KOPT-K1 (cell line): ENCODE results near the gene FGF14.
"Not testable (repeated sequence)": the region's sequence is repeated elsewhere in the genome, so short reads cannot be mapped to it uniquely, and the experiment has no call there.

ENCODE experiments used
- H3K27ac ChIP-seq: fragments of 200-600 bp; sonication (generic); 2 replicates; pipeline ENCODE4 v1.5.1; 2016; ENCODE audit warnings: antibody characterized with exemption, mild to moderate bottlenecking, low read depth, low read length; ENCODE audit not compliant: poor library complexity, severe bottlenecking
- H3K36me3 ChIP-seq: fragments of 200-600 bp; sonication (generic); 2 replicates; pipeline ENCODE4 v1.5.1; 2017; ENCODE audit warnings: antibody characterized with exemption, mild to moderate bottlenecking, low read length, moderate library complexity; ENCODE audit not compliant: insufficient read depth
- H3K9me3 ChIP-seq: fragments of 200-600 bp; sonication (generic); 2 replicates; pipeline ENCODE4 v1.5.1; 2017; ENCODE audit warnings: antibody characterized with exemption, low read length, mild to moderate bottlenecking; ENCODE audit not compliant: insufficient read depth, poor library complexity, severe bottlenecking

Gene FGF14

GRCh38 chr13:102089722-102090121 lies 312.1 kb downstream of the FGF14 start:
- H3K27ac ChIP-seq = no peak overlapping the region
- H3K9me3 ChIP-seq = no peaks in the 10 kb centered on the region
- no peaks in the 10 kb centered on the region for H3K36me3 ChIP-seq

GRCh38 chr13:102089177-102089576 lies 312.7 kb downstream of the FGF14 start:
- no peaks in the 10 kb centered on the region for H3K36me3 ChIP-seq
- no peaks in the 10 kb centered on the region for H3K9me3 ChIP-seq
- no peak overlapping the region for H3K27ac ChIP-seq

- H3K9me3 ChIP-seq = no peaks in the 10 kb centered on the region
Measured at GRCh38 chr13:102073251-102073650, 328.6 kb downstream of the FGF14 start.

GRCh38 chr13:102071711-102072110 lies 330.1 kb downstream of the FGF14 start:
- no peaks in the 10 kb centered on the region for H3K36me3 ChIP-seq

More at GRCh38 chr13:102073251-102073650, 328.6 kb downstream of the FGF14 start:
- no peaks in the 10 kb centered on the region for H3K36me3 ChIP-seq
- no peak overlapping the region for H3K27ac ChIP-seq

GRCh38 chr13:102068323-102068722 lies 333.5 kb downstream of the FGF14 start:
- not testable (repeated sequence) for H3K27ac ChIP-seq, H3K9me3 ChIP-seq, H3K36me3 ChIP-seq

More at GRCh38 chr13:102071711-102072110, 330.1 kb downstream of the FGF14 start:
- no peak overlapping the region for H3K27ac ChIP-seq
- no peaks in the 10 kb centered on the region for H3K9me3 ChIP-seq

GRCh38 chr13:102055090-102055779 lies 346.6 kb downstream of the FGF14 start:
- H3K27ac ChIP-seq = no peak overlapping the region
- H3K36me3 ChIP-seq = no peaks in the 10 kb centered on the region
- H3K9me3 ChIP-seq = peaks cover 20% of the 10 kb centered on the region

- Histone ChIP-seq H3K9me3 (peaks cover 20% of the 10 kb centered on the region), H3K27ac (no peak overlapping the region), H3K36me3 (no peaks in the 10 kb centered on the region)
Measured at GRCh38 chr13:102049853-102050252, 352.0 kb downstream of the FGF14 start.

GRCh38 chr13:102045731-102046130 lies 356.1 kb downstream of the FGF14 start:
- H3K36me3 ChIP-seq = no peaks in the 10 kb centered on the region
- no peaks in the 10 kb centered on the region for H3K9me3 ChIP-seq
- H3K27ac ChIP-seq = no peak overlapping the region

- Histone ChIP-seq H3K36me3 (no peaks in the 10 kb centered on the region), H3K9me3 (no peaks in the 10 kb centered on the region), H3K27ac (no peak overlapping the region)
Measured at GRCh38 chr13:102042746-102043145, 359.1 kb downstream of the FGF14 start.

- no peaks in the 10 kb centered on the region for H3K9me3 ChIP-seq
- H3K36me3 ChIP-seq = no peaks in the 10 kb centered on the region
- no peak overlapping the region for H3K27ac ChIP-seq
Measured at GRCh38 chr13:102041544-102041943, 360.3 kb downstream of the FGF14 start.

- Histone ChIP-seq H3K27ac (no peak overlapping the region), H3K9me3 (no peaks in the 10 kb centered on the region), H3K36me3 (no peaks in the 10 kb centered on the region)
Measured at GRCh38 chr13:102040812-102041211, 361.0 kb downstream of the FGF14 start.

- H3K9me3 ChIP-seq = no peaks in the 10 kb centered on the region
- no peak overlapping the region for H3K27ac ChIP-seq
- no peaks in the 10 kb centered on the region for H3K36me3 ChIP-seq
Measured at GRCh38 chr13:102039264-102039663, 362.6 kb downstream of the FGF14 start.

GRCh38 chr13:102038787-102039186 lies 363.1 kb downstream of the FGF14 start:
- Histone ChIP-seq H3K9me3 (no peaks in the 10 kb centered on the region), H3K36me3 (no peaks in the 10 kb centered on the region), H3K27ac (no peak overlapping the region)

GRCh38 chr13:102035969-102036368 lies 365.9 kb downstream of the FGF14 start:
- H3K9me3 ChIP-seq = no peaks in the 10 kb centered on the region
- H3K36me3 ChIP-seq = no peaks in the 10 kb centered on the region
- no peak overlapping the region for H3K27ac ChIP-seq

- no peaks in the 10 kb centered on the region for H3K9me3 ChIP-seq
- H3K27ac ChIP-seq = no peak overlapping the region
- no peaks in the 10 kb centered on the region for H3K36me3 ChIP-seq
Measured at GRCh38 chr13:102033857-102034331, 368.0 kb downstream of the FGF14 start.

GRCh38 chr13:102033386-102033785 lies 368.5 kb downstream of the FGF14 start:
- no peaks in the 10 kb centered on the region for H3K9me3 ChIP-seq
- no peaks in the 10 kb centered on the region for H3K36me3 ChIP-seq
- no peak overlapping the region for H3K27ac ChIP-seq
